B cell (primary cell): ENCODE results near the gene PARP3. TPM values are rescaled to one million over a fixed set of nuclear protein-coding genes. Genes with fewer than 3 reads are reported as not detected.

Experiments used
- ATAC-seq: fragments of 200-7000 bp; cut with Tn5 transposase; one replicate; pipeline ENCODE4 v1.10.0; 2021; ENCODE audit warnings: low read depth, mild to moderate bottlenecking, moderate number of reproducible peaks, moderate library complexity
- CTCF ChIA-PET: fragments of 350-600 bp; sonication (Branson Sonifier 250); formaldehyde crosslinking; loops from one replicate; lab custom pipeline; 2021; ENCODE audit warnings: antibody characterized with exemption, inconsistent platforms; lab: Charles Lee
- POLR2A ChIA-PET: fragments of 350-600 bp; sonication (Branson Sonifier 250); formaldehyde crosslinking; loops from one replicate; lab custom pipeline; 2021; ENCODE audit warnings: antibody characterized with exemption; lab: Charles Lee
- DNase-seq: peaks from one replicate; pipeline ENCODE4 v3.0.0; 2013
- H2AFZ ChIP-seq: 2 replicates; pipeline ENCODE4 v1.6.1; 2012; ENCODE audit warnings: mild to moderate bottlenecking, low read depth, low read length; ENCODE audit not compliant: insufficient read depth, poor library complexity, severe bottlenecking
- H3K27ac ChIP-seq, 2 donors: 1 replicate in 1 of 2; 2 replicates in 1 of 2; pipeline ENCODE4 v1.5.1; 2012 to 2013; ENCODE audit warnings: low read length in 2 of 2, mild to moderate bottlenecking in 2 of 2, moderate library complexity in 1 of 2
- H3K27me3 ChIP-seq, 4 experiments: fragments of 200-600 bp in 1 of 4; sonication (generic) in 1 of 4; replicated peaks in 1 of 4; 1 replicate in 2 of 4; 2 replicates in 2 of 4; pipeline versions ENCODE4 v1.6.1 to v1.7.0; 2013 to 2016; ENCODE audit warnings: low read length in 3 of 4, mild to moderate bottlenecking in 2 of 4, mixed read lengths in 1 of 4, moderate library complexity in 1 of 4; ENCODE audit not compliant: insufficient read depth in 4 of 4, control insufficient read depth in 3 of 4; ENCODE audit errors: control extremely low read depth in 1 of 4
- H3K36me3 ChIP-seq, 2 experiments: replicated peaks in 1 of 2; 1 replicate in 1 of 2; 2 replicates in 1 of 2; pipeline versions ENCODE4 v1.6.1 to v1.7.1; 2013; ENCODE audit warnings: low read length in 1 of 2; ENCODE audit not compliant: insufficient read depth in 2 of 2, control insufficient read depth in 1 of 2; ENCODE audit errors: control extremely low read depth in 1 of 2, extremely low read depth in 1 of 2
- H3K4me1 ChIP-seq, 2 donors: fragments of 200-600 bp in 1 of 2; sonication (generic) in 1 of 2; 1 replicate in 1 of 2; 2 replicates in 1 of 2; pipeline versions ENCODE4 v1.5.1 to v1.6.1; 2013 to 2017; ENCODE audit warnings: low read length in 2 of 2; ENCODE audit not compliant: control insufficient read depth in 2 of 2, insufficient read depth in 2 of 2
- H3K4me2 ChIP-seq: replicated peaks from 2 replicates; pipeline ENCODE3; 2012; ENCODE audit warnings: mild to moderate bottlenecking, low read depth, low read length; ENCODE audit not compliant: poor library complexity, severe bottlenecking
- H3K4me3 ChIP-seq, 5 experiments: fragments of 200-600 bp in 1 of 5; sonication (generic) in 1 of 5; 1 replicate in 3 of 5; 2 replicates in 2 of 5; pipeline versions ENCODE4 v1.5.1 to v1.7.0; 2011 to 2016; ENCODE audit warnings: low read length in 4 of 5, mild to moderate bottlenecking in 4 of 5, low read depth in 2 of 5, control low read depth in 1 of 5, moderate library complexity in 1 of 5; ENCODE audit not compliant: insufficient read depth in 1 of 5; ENCODE audit errors: control extremely low read depth in 1 of 5, extremely low read depth in 1 of 5
- H3K79me2 ChIP-seq: fragments of 200-600 bp; sonication (generic); one replicate; pipeline ENCODE4 v1.6.0; 2016; ENCODE audit warnings: low read length; ENCODE audit not compliant: control insufficient read depth, insufficient read depth
- H3K9ac ChIP-seq: fragments of 200-600 bp; sonication (generic); 2 replicates; pipeline ENCODE4 v1.6.1; 2017; ENCODE audit warnings: mild to moderate bottlenecking, low read length, moderate library complexity
- H3K9me3 ChIP-seq, 3 donors: one replicate each; pipeline versions ENCODE4 v1.6.1 to v1.7.1; 2013; ENCODE audit warnings: low read length in 2 of 3; ENCODE audit not compliant: control insufficient read depth in 2 of 3, insufficient read depth in 1 of 3; ENCODE audit errors: control extremely low read depth in 1 of 3
- H4K20me1 ChIP-seq: 2 replicates; pipeline ENCODE4 v1.6.0; 2012; ENCODE audit warnings: mild to moderate bottlenecking, low read length; ENCODE audit not compliant: insufficient read depth, control insufficient read depth, poor library complexity, severe bottlenecking
- H3K27ac Mint-ChIP-seq: one replicate; pipeline ENCODE4 v1.8.0; 2021; ENCODE audit warnings: mixed read lengths
- H3K27me3 Mint-ChIP-seq: one replicate; pipeline ENCODE4 v1.8.0; 2021; ENCODE audit warnings: mixed read lengths
- H3K4me1 Mint-ChIP-seq: one replicate; pipeline ENCODE4 v1.8.0; 2021; ENCODE audit warnings: mixed read lengths
- H3K4me3 Mint-ChIP-seq: one replicate; pipeline ENCODE4 v1.8.0; 2021; ENCODE audit warnings: mixed read lengths
- H3K9me3 Mint-ChIP-seq: one replicate; pipeline ENCODE4 v1.8.0; 2022; ENCODE audit warnings: mixed read lengths; ENCODE audit not compliant: insufficient read depth
- CTCF ChIP-seq: fragments of 200-600 bp; IDR thresholded peaks from one replicate; pipeline ENCODE4 v1.8.0; 2022; ENCODE audit warnings: antibody characterized with exemption, mild to moderate bottlenecking
- EZH2 ChIP-seq: IDR thresholded peaks from 2 replicates; pipeline ENCODE4 v1.6.1; 2012; ENCODE audit warnings: borderline replicate concordance, low read depth, mild to moderate bottlenecking, moderate library complexity, low read length; ENCODE audit not compliant: insufficient read depth, poor library complexity, severe bottlenecking
- WGBS: methylation state at CpG from one replicate; pipeline ENCODE4 v1.1.5; 2013; ENCODE audit warnings: missing lambda C conversion rate; ENCODE audit not compliant: insufficient coverage; 5-methylcytosine and 5-hydroxymethylcytosine counted together
- intact Hi-C: fragments of 100-400 bp; cut with micrococcal nuclease; formaldehyde crosslinking; loops from one replicate; pipeline ENCODE4 v1.10.0; 2022
- polyA plus RNA-seq: library from polyadenylated mRNA; depleted of rRNA; stranded (reverse); fragments of >200 nt; gene quantifications from 2 replicates; pipeline ENCODE4 v1.2.3, GENCODE V29; 2012
- total RNA-seq, 2 donors: library from RNA; stranded (reverse); fragments of 120-200 nt in 1 of 2; gene quantifications; 1 replicate in 1 of 2; 2 replicates in 1 of 2; pipeline versions ENCODE4 v1.2.3 to v1.2.4, GENCODE V29; 2013 to 2022

Gene PARP3
- total and polyA plus RNA-seq, 2 donors (not counting 1 experiment from before 2014, with no cell fraction given), result 17.7 to 29.7 TPM

- intact Hi-C loops, result no loop called here
- no peak for TF ChIP-seq CTCF
- no peak for TF ChIP-seq EZH2
- POLR2A ChIA-PET, result interaction anchor here (1.5 kb wide), 1 partner anchor 15 kb away, joined by 4 read pairs; the partner anchor contains the start of gene RPL29
- H3K4me1 Mint-ChIP-seq, result peaks cover 30% of the 10 kb centered on the region
- Histone ChIP-seq H2AFZ (no peak overlapping the region), H3K4me1 (peaks cover 16 to 26% of the 10 kb centered on the region in 2 donors), H3K79me2 (peaks cover 17% of the 10 kb centered on the region), H3K9me3 (no peaks in the 10 kb centered on the region), H3K4me3 (no peak overlapping the region), H3K27me3 (no peaks in the 10 kb centered on the region), H3K9ac (no peak overlapping the region), H3K27ac (no peak overlapping the region), H4K20me1 (no peaks in the 10 kb centered on the region), H3K4me2 (no peak overlapping the region), H3K36me3 (peaks cover 0 to 5% of the 10 kb centered on the region in 2 experiments)
- H3K9me3 Mint-ChIP-seq, result no peaks in the 10 kb centered on the region
- ATAC-seq (no peak), DNase-seq (no peak)
- 98% methylated on average over 8 of the region's 10 CpGs for WGBS
- H3K4me3 Mint-ChIP-seq, result no peak overlapping the region
- no peaks in the 10 kb centered on the region for H3K27me3 Mint-ChIP-seq
- CTCF ChIA-PET, result no interaction called here
- no peak overlapping the region for H3K27ac Mint-ChIP-seq
Observed at GRCh38 chr3:51980253-51980652, 38.1 kb downstream of the PARP3 start.

DNA sequence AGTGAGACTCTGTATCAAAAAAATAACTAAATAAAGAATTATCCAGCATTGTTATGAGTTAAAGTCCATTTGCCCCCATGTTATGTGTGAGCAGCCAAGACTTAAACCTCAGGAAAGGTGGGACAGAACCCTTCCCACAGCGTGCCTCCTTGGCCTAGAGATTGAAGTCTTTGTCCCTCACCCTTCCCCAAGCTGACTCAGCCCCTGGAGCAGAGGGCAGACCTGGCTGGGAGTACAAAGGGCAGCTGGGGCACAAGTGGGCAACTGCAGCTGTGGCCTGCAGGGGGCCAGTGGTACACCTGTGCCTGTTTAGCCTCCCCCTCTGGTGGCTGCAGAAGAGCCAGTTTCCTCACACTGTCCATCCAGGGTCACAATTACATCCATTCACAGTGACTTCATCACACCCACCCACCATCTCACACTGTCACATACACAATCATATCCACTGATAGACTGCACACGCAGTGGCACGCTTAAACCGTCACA, 40.2 kb downstream of the PARP3 start:
- ATAC-seq, result peak; percentile 46
- Histone ChIP-seq H3K4me2 (peak overlapping the region; percentile 88), H3K9ac (peak overlapping the region; percentile 77), H3K4me3 (peak overlapping the region; percentile 47 to 68 (median 58)), H4K20me1 (no peaks in the 10 kb centered on the region), H3K36me3 (peaks cover 0 to 5% of the 10 kb centered on the region in 2 experiments), H2AFZ (peak overlapping the region; percentile 90), H3K9me3 (no peaks in the 10 kb centered on the region), H3K27ac (peak overlapping the region; percentile 65 to 76), H3K4me1 (peaks cover 10 to 19% of the 10 kb centered on the region in 2 donors), H3K27me3 (no peaks in the 10 kb centered on the region), H3K79me2 (peaks cover 17% of the 10 kb centered on the region)
- 12% methylated on average over 4 of the region's 4 CpGs for WGBS
- ChIA-PET CTCF (interaction anchor here (0.7 to 4.0 kb wide), 10 partner anchors 9 to 243 kb away, joined by 3 to 29 read pairs (median 4); partner anchors contain the start of genes ABHD14B, RPL29, RRP9 and TLR9), POLR2A (interaction anchor here (0.6 to 4.0 kb wide), 8 partner anchors 9 to 1638 kb away, joined by 3 to 25 read pairs (median 6); partner anchors contain the start of genes ABHD14A, ABHD14B, PCBP4 and POC1A)
- DNase-seq, result peak; percentile 63
- H3K27me3 Mint-ChIP-seq, result no peaks in the 10 kb centered on the region
- peak; percentile 72 for TF ChIP-seq CTCF
- TF ChIP-seq EZH2, result no peak
- no peaks in the 10 kb centered on the region for H3K9me3 Mint-ChIP-seq
- peak overlapping the region; percentile 92 for H3K4me3 Mint-ChIP-seq
- intact Hi-C loops, result no loop called here
- peaks cover 17% of the 10 kb centered on the region for H3K4me1 Mint-ChIP-seq
- peak overlapping the region; percentile 93 for H3K27ac Mint-ChIP-seq
